ENCODE measurements around the gene PRND. TPM values are rescaled to one million over a fixed set of nuclear protein-coding genes. Genes with fewer than 3 reads are reported as not detected.

PRND gene
- total RNA-seq, 2 donors from 2014 or later: 0.24 to 0.88 TPM

DNA sequence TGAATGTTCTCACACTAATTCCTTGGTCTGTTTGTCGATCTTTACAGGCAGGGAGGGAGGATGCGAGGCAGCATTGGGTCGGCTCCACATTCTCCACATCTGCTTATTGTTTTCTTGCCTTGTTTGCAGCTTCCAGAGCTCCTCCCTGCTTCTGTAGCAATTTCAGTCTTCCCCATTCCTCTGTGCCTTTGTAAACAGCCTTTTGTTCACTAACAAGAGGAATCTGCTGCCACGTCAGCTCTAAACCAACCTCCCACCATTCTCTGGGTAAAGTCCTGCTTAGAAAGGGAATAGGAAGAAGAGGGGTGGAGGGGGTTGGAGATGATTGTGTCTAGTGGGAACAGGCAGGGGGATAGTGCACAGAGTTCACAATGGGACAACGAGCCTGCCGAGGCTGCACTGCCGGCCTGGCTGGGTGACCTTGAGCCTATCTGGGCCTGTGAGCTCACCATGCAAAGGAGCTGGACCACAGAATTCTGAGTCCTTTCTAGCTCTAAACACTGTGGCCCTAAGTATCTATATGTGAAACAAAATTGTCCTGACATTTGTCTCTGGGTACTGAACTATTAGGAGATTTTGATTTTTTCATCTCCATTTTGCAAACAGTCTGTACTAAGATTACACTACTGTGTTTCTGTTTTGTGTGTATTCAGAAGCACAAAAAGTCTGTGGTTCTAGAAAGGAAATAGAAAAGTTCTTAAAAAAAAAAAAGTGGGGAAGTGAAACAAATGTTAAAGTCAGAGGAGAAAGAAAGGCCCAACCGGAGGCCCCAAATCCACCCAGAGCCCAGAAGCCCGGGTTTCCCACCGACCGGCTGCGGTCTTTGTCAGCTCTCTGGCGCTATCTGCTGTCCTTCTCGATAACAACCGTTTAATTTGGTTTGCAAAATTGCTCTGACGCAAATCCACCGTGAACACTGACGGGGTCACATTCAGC, 1.4 kb upstream of the PRND start:
- Mint-ChIP-seq H3K4me3 (no peak overlapping the region), H3K36me3 (ENCODE audit: low read depth) (no peaks in the 10 kb centered on the region), H3K27ac (peak overlapping the region; percentile 83), H3K4me1 (peaks cover 19% of the 10 kb centered on the region), H3K27me3 (ENCODE audit: insufficient read depth) (no peaks in the 10 kb centered on the region), H3K9me3 (peaks cover 1% of the 10 kb centered on the region)
- 14 to 33% methylated on average over 14 to 18 of the region's 18 CpGs for WGBS, 2 experiments (ENCODE audit: insufficient coverage in 1 of 2, insufficient read length in 1 of 2)
- Histone ChIP-seq H3K27ac (ENCODE audit: low read depth, low read length) (peak overlapping the region; percentile 88), H3K9me3 (ENCODE audit: control insufficient read depth, low read length) (no peaks in the 10 kb centered on the region), H3K9ac (ENCODE audit: extremely low read depth, low read length, poor library complexity, severe bottlenecking) (peak overlapping the region; percentile 5), H3K4me3 (ENCODE audit: low read length) (no peak overlapping the region), H3K4me1 (ENCODE audit: control insufficient read depth, insufficient read depth, low read length) (peaks cover 11% of the 10 kb centered on the region), H3K36me3 (ENCODE audit: control insufficient read depth, insufficient read depth, low read length) (no peaks in the 10 kb centered on the region), H3K27me3 (ENCODE audit: control insufficient read depth, insufficient read depth, low read length, poor library complexity, severe bottlenecking) (no peaks in the 10 kb centered on the region)
- TF ChIP-seq, protein P1, sequence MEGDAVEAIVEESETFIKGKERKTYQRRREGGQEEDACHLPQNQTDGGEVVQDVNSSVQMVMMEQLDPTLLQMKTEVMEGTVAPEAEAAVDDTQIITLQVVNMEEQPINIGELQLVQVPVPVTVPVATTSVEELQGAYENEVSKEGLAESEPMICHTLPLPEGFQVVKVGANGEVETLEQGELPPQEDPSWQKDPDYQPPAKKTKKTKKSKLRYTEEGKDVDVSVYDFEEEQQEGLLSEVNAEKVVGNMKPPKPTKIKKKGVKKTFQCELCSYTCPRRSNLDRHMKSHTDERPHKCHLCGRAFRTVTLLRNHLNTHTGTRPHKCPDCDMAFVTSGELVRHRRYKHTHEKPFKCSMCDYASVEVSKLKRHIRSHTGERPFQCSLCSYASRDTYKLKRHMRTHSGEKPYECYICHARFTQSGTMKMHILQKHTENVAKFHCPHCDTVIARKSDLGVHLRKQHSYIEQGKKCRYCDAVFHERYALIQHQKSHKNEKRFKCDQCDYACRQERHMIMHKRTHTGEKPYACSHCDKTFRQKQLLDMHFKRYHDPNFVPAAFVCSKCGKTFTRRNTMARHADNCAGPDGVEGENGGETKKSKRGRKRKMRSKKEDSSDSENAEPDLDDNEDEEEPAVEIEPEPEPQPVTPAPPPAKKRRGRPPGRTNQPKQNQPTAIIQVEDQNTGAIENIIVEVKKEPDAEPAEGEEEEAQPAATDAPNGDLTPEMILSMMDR (conservative IDR thresholded peaks at IDR 0.05): peak; percentile 86
- DNase-seq: peak; percentile 90

DNA sequence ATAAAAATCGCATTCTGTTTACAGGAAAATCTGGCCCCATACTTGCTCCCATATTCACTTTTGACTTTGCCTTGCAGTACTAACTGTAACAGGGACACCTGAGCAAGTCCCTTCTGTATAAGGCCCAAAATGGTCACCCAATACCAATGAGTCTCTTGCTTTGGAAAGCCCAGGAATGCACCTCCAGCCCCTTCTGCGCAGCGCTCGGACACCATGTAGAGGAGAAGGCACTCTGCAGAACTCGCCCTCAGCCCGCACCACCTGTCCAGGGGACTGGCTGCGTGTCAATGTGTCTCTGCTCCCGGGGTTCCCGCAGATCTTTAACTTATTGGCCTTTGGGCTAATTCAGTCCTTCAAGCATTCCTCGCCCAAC, 746 bp upstream of the PRND start:
- H3K9ac ChIP-seq (ENCODE audit: extremely low read depth, low read length, poor library complexity, severe bottlenecking): no peak overlapping the region
- no peaks in the 10 kb centered on the region for H3K9me3 ChIP-seq (ENCODE audit: control insufficient read depth, low read length)
- DNase-seq: peak; percentile 64
- Mint-ChIP-seq H3K36me3 (ENCODE audit: low read depth) (no peaks in the 10 kb centered on the region), H3K4me1 (peaks cover 19% of the 10 kb centered on the region), H3K27ac (peak overlapping the region; percentile 39), H3K9me3 (peaks cover 1% of the 10 kb centered on the region), H3K4me3 (no peak overlapping the region), H3K27me3 (ENCODE audit: insufficient read depth) (no peaks in the 10 kb centered on the region)
- TF ChIP-seq, protein P1 (conservative IDR thresholded peaks at IDR 0.05): peak; percentile 3
- no peaks in the 10 kb centered on the region for H3K36me3 ChIP-seq (ENCODE audit: control insufficient read depth, insufficient read depth, low read length)
- H3K4me1 ChIP-seq (ENCODE audit: control insufficient read depth, insufficient read depth, low read length): peaks cover 11% of the 10 kb centered on the region
- no peaks in the 10 kb centered on the region for H3K27me3 ChIP-seq (ENCODE audit: control insufficient read depth, insufficient read depth, low read length, poor library complexity, severe bottlenecking)
- H3K4me3 ChIP-seq (ENCODE audit: low read length): no peak overlapping the region
- 59 to 64% methylated on average over 8 to 10 of the region's 10 CpGs for WGBS, 2 experiments (ENCODE audit: insufficient coverage in 1 of 2, insufficient read length in 1 of 2)
- no peak overlapping the region for H3K27ac ChIP-seq (ENCODE audit: low read depth, low read length)

DNA sequence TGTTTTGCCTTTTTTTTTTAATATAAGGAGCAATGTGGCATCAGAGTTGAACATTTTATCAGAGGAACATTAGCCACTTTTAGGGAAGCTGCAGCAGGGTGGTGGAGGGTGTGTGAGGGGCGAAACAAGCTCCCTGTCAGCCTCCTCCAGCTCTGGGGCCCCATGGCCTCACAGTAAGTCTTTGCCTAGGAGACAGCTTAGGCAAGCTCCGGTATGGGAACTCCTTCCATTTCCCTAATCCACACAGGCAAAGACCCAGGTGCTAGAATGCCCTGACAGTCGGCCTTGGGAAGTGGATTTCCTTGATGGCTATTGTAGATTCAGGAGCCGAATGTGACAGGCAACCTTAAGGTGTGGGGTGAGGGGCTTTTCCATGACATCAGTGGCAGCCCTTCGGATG, 862 bp downstream of the PRND start:
- TF ChIP-seq, protein P1 (conservative IDR thresholded peaks at IDR 0.05): no peak
- Histone ChIP-seq H3K4me3 (ENCODE audit: low read length) (peak overlapping the region; percentile 61), H3K27ac (ENCODE audit: low read depth, low read length) (no peak overlapping the region), H3K9ac (ENCODE audit: extremely low read depth, low read length, poor library complexity, severe bottlenecking) (peak overlapping the region; percentile 70), H3K27me3 (ENCODE audit: control insufficient read depth, insufficient read depth, low read length, poor library complexity, severe bottlenecking) (no peaks in the 10 kb centered on the region), H3K36me3 (ENCODE audit: control insufficient read depth, insufficient read depth, low read length) (no peaks in the 10 kb centered on the region), H3K9me3 (ENCODE audit: control insufficient read depth, low read length) (no peaks in the 10 kb centered on the region), H3K4me1 (ENCODE audit: control insufficient read depth, insufficient read depth, low read length) (peaks cover 11% of the 10 kb centered on the region)
- Mint-ChIP-seq H3K4me1 (peaks cover 26% of the 10 kb centered on the region), H3K4me3 (no peak overlapping the region), H3K36me3 (ENCODE audit: low read depth) (no peaks in the 10 kb centered on the region), H3K27ac (peak overlapping the region; percentile 91), H3K27me3 (ENCODE audit: insufficient read depth) (no peaks in the 10 kb centered on the region), H3K9me3 (peaks cover 1% of the 10 kb centered on the region)
- 57 to 100% methylated on average over 1 to 5 of the region's 5 CpGs for WGBS, 2 experiments (ENCODE audit: insufficient coverage in 1 of 2, insufficient read length in 1 of 2)
- DNase-seq: peak; percentile 73

All from endodermal cell (in vitro differentiated cells).